Astrocyte (in vitro differentiated cells and primary cell): Measurements from ENCODE around the gene KCTD10. TPM values are rescaled to one million over a fixed set of nuclear protein-coding genes. Genes with fewer than 3 reads are reported as not detected.

Source experiments
- DNase-seq: peaks from one replicate; pipeline ENCODE4 v3.0.0-alpha.2; 2010; ENCODE audit warnings: low read depth
- FAIRE-seq: peaks from 2 replicates; lab custom pipeline; 2011; peaks lifted over from hg19 to GRCh38; lab: Jason Lieb, UNC
- H2AFZ ChIP-seq: 2 replicates; pipeline ENCODE4 v1.6.0; 2012; ENCODE audit warnings: low read depth, low read length, inconsistent platforms
- H3K27ac ChIP-seq: 2 replicates; pipeline ENCODE4 v1.5.1; 2011; ENCODE audit warnings: low read depth, low read length, inconsistent platforms
- H3K27me3 ChIP-seq: 2 replicates; pipeline ENCODE4 v1.6.0; 2011; ENCODE audit warnings: low read length, inconsistent platforms; ENCODE audit not compliant: insufficient read depth
- H3K36me3 ChIP-seq: 2 replicates; pipeline ENCODE4 v1.5.1; 2011; ENCODE audit warnings: low read length, inconsistent platforms; ENCODE audit not compliant: insufficient read depth
- H3K4me1 ChIP-seq: 2 replicates; pipeline ENCODE4 v1.5.1; 2011; ENCODE audit warnings: low read length, inconsistent platforms; ENCODE audit not compliant: insufficient read depth
- H3K4me2 ChIP-seq: 2 replicates; pipeline ENCODE4 v1.6.0; 2012; ENCODE audit warnings: low read length, inconsistent platforms
- H3K4me3 ChIP-seq: 2 replicates; pipeline ENCODE4 v1.5.1; 2011; ENCODE audit warnings: low read depth, mild to moderate bottlenecking, low read length, inconsistent platforms; ENCODE audit not compliant: insufficient read depth
- H3K79me2 ChIP-seq: 2 replicates; pipeline ENCODE4 v1.6.0; 2012; ENCODE audit warnings: mild to moderate bottlenecking, low read length, inconsistent platforms; ENCODE audit not compliant: insufficient read depth
- H3K9ac ChIP-seq: 2 replicates; pipeline ENCODE4 v1.6.0; 2012; ENCODE audit warnings: mild to moderate bottlenecking, low read length, inconsistent platforms
- H3K9me3 ChIP-seq: 2 replicates; pipeline ENCODE4 v1.5.1; 2012; ENCODE audit warnings: low read depth, mild to moderate bottlenecking, low read length, inconsistent platforms; ENCODE audit not compliant: insufficient read depth
- H4K20me1 ChIP-seq: 2 replicates; pipeline ENCODE4 v1.6.0; 2012; ENCODE audit warnings: low read length, inconsistent platforms; ENCODE audit not compliant: insufficient read depth
- H3K27ac Mint-ChIP-seq: one replicate; pipeline ENCODE4 v1.8.0; 2021; ENCODE audit warnings: mild to moderate bottlenecking, mixed read lengths; ENCODE audit not compliant: unreplicated experiment
- H3K27me3 Mint-ChIP-seq: one replicate; pipeline ENCODE4 v1.8.0; 2021; ENCODE audit warnings: low read depth, mixed read lengths; ENCODE audit not compliant: unreplicated experiment
- H3K36me3 Mint-ChIP-seq: one replicate; pipeline ENCODE4 v1.8.0; 2021; ENCODE audit warnings: low read depth, mixed read lengths; ENCODE audit not compliant: unreplicated experiment
- H3K4me1 Mint-ChIP-seq: one replicate; pipeline ENCODE4 v1.8.0; 2021; ENCODE audit warnings: low read depth, mixed read lengths; ENCODE audit not compliant: unreplicated experiment
- H3K4me3 Mint-ChIP-seq: one replicate; pipeline ENCODE4 v1.8.0; 2021; ENCODE audit warnings: mild to moderate bottlenecking, moderate library complexity, mixed read lengths; ENCODE audit not compliant: unreplicated experiment
- H3K9me3 Mint-ChIP-seq: one replicate; pipeline ENCODE4 v1.8.0; 2021; ENCODE audit warnings: mild to moderate bottlenecking, mixed read lengths; ENCODE audit not compliant: unreplicated experiment
- CTCF ChIP-seq: IDR thresholded peaks from 2 replicates; pipeline ENCODE4 v1.5.1; 2011; ENCODE audit warnings: low read depth, mild to moderate bottlenecking, inconsistent platforms, low read length, moderate library complexity; ENCODE audit not compliant: insufficient read depth
- EZH2 ChIP-seq: IDR thresholded peaks from 2 replicates; pipeline ENCODE4 v1.6.1; 2012; ENCODE audit warnings: mild to moderate bottlenecking, low read length, inconsistent platforms; ENCODE audit not compliant: insufficient read depth
- total RNA-seq: library from RNA; stranded (reverse); gene quantifications from 2 replicates; pipeline ENCODE4 v1.2.1, GENCODE V29; 2021

KCTD10 gene
- total RNA-seq, 1 donor from 2014 or later = 118 TPM

- Mint-ChIP-seq H3K36me3 (peaks cover 30% of the 10 kb centered on the region), H3K27me3 (no peaks in the 10 kb centered on the region)
- peaks cover 37% of the 10 kb centered on the region for H3K36me3 ChIP-seq
These were observed 35.5 kb upstream of the KCTD10 start for GRCh38 chr12:109512608-109513007.

GRCh38 chr12:109510196-109510595 lies 33.1 kb upstream of the KCTD10 start:
- Histone ChIP-seq H3K4me1 (no peaks in the 10 kb centered on the region), H3K4me2 (no peak overlapping the region), H4K20me1 (no peaks in the 10 kb centered on the region), H3K4me3 (no peak overlapping the region), H3K36me3 (peaks cover 48% of the 10 kb centered on the region), H3K79me2 (no peaks in the 10 kb centered on the region), H3K27me3 (no peaks in the 10 kb centered on the region), H3K9ac (no peak overlapping the region), H2AFZ (no peak overlapping the region), H3K27ac (no peak overlapping the region), H3K9me3 (no peaks in the 10 kb centered on the region)
- TF ChIP-seq CTCF (no peak), EZH2 (no peak)
- FAIRE-seq (no peak), DNase-seq (no peak)
- H3K9me3 Mint-ChIP-seq = no peaks in the 10 kb centered on the region
- peaks cover 4% of the 10 kb centered on the region for H3K4me1 Mint-ChIP-seq
- H3K27ac Mint-ChIP-seq = no peak overlapping the region
- H3K4me3 Mint-ChIP-seq = no peak overlapping the region
- H3K36me3 Mint-ChIP-seq = peaks cover 26% of the 10 kb centered on the region
- H3K27me3 Mint-ChIP-seq = no peaks in the 10 kb centered on the region

More at GRCh38 chr12:109512608-109513007, 35.5 kb upstream of the KCTD10 start:
- Histone ChIP-seq H3K4me1 (no peaks in the 10 kb centered on the region), H3K9me3 (no peaks in the 10 kb centered on the region), H4K20me1 (no peaks in the 10 kb centered on the region), H2AFZ (no peak overlapping the region), H3K4me3 (no peak overlapping the region), H3K27me3 (no peaks in the 10 kb centered on the region), H3K4me2 (no peak overlapping the region), H3K9ac (no peak overlapping the region), H3K79me2 (no peaks in the 10 kb centered on the region), H3K27ac (no peak overlapping the region)
- H3K27ac Mint-ChIP-seq = no peak overlapping the region
- TF ChIP-seq EZH2 (no peak), CTCF (no peak)
- no peaks in the 10 kb centered on the region for H3K9me3 Mint-ChIP-seq
- H3K4me1 Mint-ChIP-seq = peaks cover 4% of the 10 kb centered on the region
- DNase-seq = no peak
- no peak overlapping the region for H3K4me3 Mint-ChIP-seq
- no peak for FAIRE-seq

- Mint-ChIP-seq H3K27me3 (no peaks in the 10 kb centered on the region), H3K4me1 (peaks cover 8% of the 10 kb centered on the region), H3K27ac (no peak overlapping the region), H3K36me3 (peaks cover 24% of the 10 kb centered on the region), H3K9me3 (no peaks in the 10 kb centered on the region), H3K4me3 (no peak overlapping the region)
- DNase-seq (no peak), FAIRE-seq (no peak)
- Histone ChIP-seq H3K79me2 (no peaks in the 10 kb centered on the region), H3K27me3 (no peaks in the 10 kb centered on the region), H3K36me3 (peaks cover 48% of the 10 kb centered on the region), H3K27ac (no peak overlapping the region), H3K4me1 (no peaks in the 10 kb centered on the region), H3K9me3 (no peaks in the 10 kb centered on the region), H3K9ac (no peak overlapping the region), H3K4me3 (no peak overlapping the region), H3K4me2 (no peak overlapping the region), H2AFZ (no peak overlapping the region), H4K20me1 (no peaks in the 10 kb centered on the region)
- no peak for TF ChIP-seq EZH2
- TF ChIP-seq CTCF = no peak
These were observed 27.0 kb upstream of the KCTD10 start for GRCh38 chr12:109504068-109504467.
